NCI-H2107 treated with DMSO at 0.1 percent for 48 hours (cell line): ENCODE data around the gene SURF1.
"Not testable (repeated sequence)": the region's sequence is repeated elsewhere in the genome, so short reads cannot be mapped to it uniquely, and the experiment has no call there.

ENCODE experiments used
- DNase-seq: peaks from one replicate; lab custom pipeline; 2025; ENCODE audit not compliant: unreplicated experiment; lab: John Stamatoyannopoulos, UW

SURF1 gene

GRCh38 chr9:133327021-133327420 lies 29.3 kb downstream of the SURF1 start:
- not testable (repeated sequence) for DNase-seq

GRCh38 chr9:133323991-133324703 lies 32.1 kb downstream of the SURF1 start:
- no peak for DNase-seq

- no peak for DNase-seq
Observed at GRCh38 chr9:133323211-133323610, 33.1 kb downstream of the SURF1 start.

GRCh38 chr9:133322701-133323100 lies 33.6 kb downstream of the SURF1 start:
- no peak for DNase-seq

GRCh38 chr9:133321411-133321935 lies 34.8 kb downstream of the SURF1 start:
- DNase-seq: no peak

GRCh38 chr9:133320421-133320881 lies 35.8 kb downstream of the SURF1 start:
- DNase-seq: no peak

- not testable (repeated sequence) for DNase-seq
Observed at GRCh38 chr9:133317551-133317950, 38.7 kb downstream of the SURF1 start.

GRCh38 chr9:133315997-133316396 lies 40.3 kb downstream of the SURF1 start:
- no peak for DNase-seq

GRCh38 chr9:133309608-133310007 lies 46.7 kb downstream of the SURF1 start:
- no peak for DNase-seq

- no peak for DNase-seq
Observed at GRCh38 chr9:133307301-133307700, 49.0 kb downstream of the SURF1 start.

- no peak for DNase-seq
Observed at GRCh38 chr9:133306242-133307204, 49.8 kb downstream of the SURF1 start.

- DNase-seq: no peak
Observed at GRCh38 chr9:133305731-133306130, 50.6 kb downstream of the SURF1 start.

GRCh38 chr9:133304477-133305377 lies 51.6 kb downstream of the SURF1 start:
- DNase-seq: no peak

GRCh38 chr9:133304158-133304470 lies 52.2 kb downstream of the SURF1 start:
- no peak for DNase-seq

GRCh38 chr9:133303266-133304157 lies 52.8 kb downstream of the SURF1 start:
- no peak for DNase-seq
